ENCODE data around the gene STAG1. TPM values are rescaled to one million over a fixed set of nuclear protein-coding genes. Genes with fewer than 3 reads are reported as not detected.

The STAG1 gene
- polyA plus RNA-seq, 1 of the 3 experiments (the other 2 are of a cell fraction), result 5.5 TPM

DNA sequence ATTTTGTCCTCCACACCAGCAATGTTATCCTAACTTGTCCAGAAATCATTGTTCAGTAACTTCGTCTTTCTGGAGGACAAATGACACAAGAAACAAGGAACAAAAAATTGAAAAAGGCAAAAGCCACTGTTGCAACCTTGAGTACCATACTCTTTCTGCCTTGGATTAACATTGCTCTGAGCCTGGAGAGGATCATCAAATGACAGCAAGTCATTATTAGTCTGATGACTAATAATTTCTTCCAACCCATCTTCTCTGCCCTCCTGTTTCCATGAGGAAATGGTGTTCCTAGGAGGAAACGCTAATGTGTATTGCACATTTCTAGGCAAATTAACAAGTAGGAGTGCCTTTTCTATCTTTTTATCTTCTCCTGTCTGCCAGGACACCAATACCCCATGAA, 348.1 kb downstream of the STAG1 start:
- Histone ChIP-seq H4K20me1 (ENCODE audit: insufficient read depth) (no peaks in the 10 kb centered on the region), H3K27me3 (ENCODE audit: insufficient read depth) (no peaks in the 10 kb centered on the region), H3K9ac (no peak overlapping the region), H3F3A (replicated peaks; ENCODE audit: insufficient read depth) (peaks cover 7% of the 10 kb centered on the region), H3K36me3 (replicated peaks in 1 of 2; ENCODE audit: control insufficient read depth in 1 of 2, insufficient read depth in 2 of 2, low read length in 1 of 2) (peaks cover 0 to 22% of the 10 kb centered on the region in 2 experiments), H3K4me3 (ENCODE audit: low read depth in 2 of 2, low read length in 1 of 2) (no peak overlapping the region), H3K4me1 (ENCODE audit: control insufficient read depth in 1 of 2, insufficient read depth in 2 of 2, low read depth in 1 of 2, low read length in 1 of 2) (no peaks in the 10 kb centered on the region), H3K27ac (ENCODE audit: low read depth in 2 of 2, low read length in 1 of 2) (no peak overlapping the region; a peak in 1 of 4 replicates), H3K9me3 (no peaks in the 10 kb centered on the region), H3K9me2 (no peaks in the 10 kb centered on the region), H3K4me2 (no peak overlapping the region), H3K79me2 (ENCODE audit: insufficient read depth) (no peaks in the 10 kb centered on the region), H2AFZ (ENCODE audit: low read depth) (no peak overlapping the region)
- CTCF ChIA-PET, result interaction anchor here (6.1 kb wide), 1 partner anchor 12 kb away, joined by 33 read pairs; no protein-coding TSS in a partner anchor
- no peak for DNase-seq
- POLR2A ChIA-PET, result no interaction called here
- TF ChIP-seq, protein P1, sequence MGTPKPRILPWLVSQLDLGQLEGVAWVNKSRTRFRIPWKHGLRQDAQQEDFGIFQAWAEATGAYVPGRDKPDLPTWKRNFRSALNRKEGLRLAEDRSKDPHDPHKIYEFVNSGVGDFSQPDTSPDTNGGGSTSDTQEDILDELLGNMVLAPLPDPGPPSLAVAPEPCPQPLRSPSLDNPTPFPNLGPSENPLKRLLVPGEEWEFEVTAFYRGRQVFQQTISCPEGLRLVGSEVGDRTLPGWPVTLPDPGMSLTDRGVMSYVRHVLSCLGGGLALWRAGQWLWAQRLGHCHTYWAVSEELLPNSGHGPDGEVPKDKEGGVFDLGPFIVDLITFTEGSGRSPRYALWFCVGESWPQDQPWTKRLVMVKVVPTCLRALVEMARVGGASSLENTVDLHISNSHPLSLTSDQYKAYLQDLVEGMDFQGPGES (IDR thresholded peaks at IDR 0.05; ENCODE audit: low read depth, low read length), result no peak
- TF ChIP-seq, protein P2, sequence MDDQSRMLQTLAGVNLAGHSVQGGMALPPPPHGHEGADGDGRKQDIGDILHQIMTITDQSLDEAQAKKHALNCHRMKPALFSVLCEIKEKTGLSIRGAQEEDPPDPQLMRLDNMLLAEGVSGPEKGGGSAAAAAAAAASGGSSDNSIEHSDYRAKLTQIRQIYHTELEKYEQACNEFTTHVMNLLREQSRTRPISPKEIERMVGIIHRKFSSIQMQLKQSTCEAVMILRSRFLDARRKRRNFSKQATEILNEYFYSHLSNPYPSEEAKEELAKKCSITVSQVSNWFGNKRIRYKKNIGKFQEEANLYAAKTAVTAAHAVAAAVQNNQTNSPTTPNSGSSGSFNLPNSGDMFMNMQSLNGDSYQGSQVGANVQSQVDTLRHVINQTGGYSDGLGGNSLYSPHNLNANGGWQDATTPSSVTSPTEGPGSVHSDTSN (IDR thresholded peaks at IDR 0.05), result peak; percentile 58
- TF ChIP-seq RAD21 (IDR thresholded peaks at IDR 0.05; ENCODE audit: low read length), result no peak
- peak; percentile 76 for TF ChIP-seq TCF12 (IDR thresholded peaks at IDR 0.05)
- peak; percentile 12; the same call in 1 of the 2 replicates for TF ChIP-seq FOSL2 (IDR thresholded peaks at IDR 0.05; ENCODE audit: borderline replicate concordance, low read depth)
- 70% methylated on average over 2 of the region's 2 CpGs for WGBS (ENCODE audit: low lambda C conversion rate)

DNA sequence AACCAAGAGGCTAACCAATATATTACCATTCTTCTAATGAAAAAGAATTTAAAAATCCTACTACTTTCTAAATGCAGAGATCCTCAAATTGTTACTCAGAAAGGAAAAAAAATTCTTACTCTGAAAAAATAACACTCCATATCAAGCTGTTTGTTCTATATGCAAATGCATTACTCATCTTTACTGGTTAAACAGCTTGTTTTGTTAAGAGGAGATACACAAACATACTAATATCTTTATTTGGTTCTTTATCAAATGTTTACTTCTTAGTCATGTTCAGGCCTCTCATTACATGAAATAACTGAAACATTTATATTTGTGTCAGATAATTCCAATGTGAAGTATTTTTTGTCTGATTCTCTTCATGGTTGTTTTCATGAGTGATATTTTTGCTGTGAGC, 355.3 kb downstream of the STAG1 start:
- CTCF ChIA-PET, result interaction anchor here (1.0 to 2.4 kb wide), 2 partner anchors 355 to 375 kb away, joined by 3 to 18 read pairs; partner anchors contain the start of gene STAG1
- Histone ChIP-seq H3F3A (replicated peaks; ENCODE audit: insufficient read depth) (peaks cover 19% of the 10 kb centered on the region), H2AFZ (ENCODE audit: low read depth) (no peak overlapping the region), H3K9me3 (no peaks in the 10 kb centered on the region), H3K36me3 (replicated peaks in 1 of 2; ENCODE audit: control insufficient read depth in 1 of 2, insufficient read depth in 2 of 2, low read length in 1 of 2) (peaks cover 0 to 16% of the 10 kb centered on the region in 2 experiments), H3K9ac (no peak overlapping the region), H3K4me3 (ENCODE audit: low read depth in 2 of 2, low read length in 1 of 2) (no peak overlapping the region), H3K9me2 (no peaks in the 10 kb centered on the region), H3K79me2 (ENCODE audit: insufficient read depth) (no peaks in the 10 kb centered on the region), H3K27ac (ENCODE audit: low read depth in 2 of 2, low read length in 1 of 2) (no peak overlapping the region), H3K4me2 (no peak overlapping the region), H4K20me1 (ENCODE audit: insufficient read depth) (no peaks in the 10 kb centered on the region), H3K4me1 (ENCODE audit: control insufficient read depth in 1 of 2, insufficient read depth in 2 of 2, low read depth in 1 of 2, low read length in 1 of 2) (no peaks in the 10 kb centered on the region), H3K27me3 (ENCODE audit: insufficient read depth) (no peaks in the 10 kb centered on the region)
- DNase-seq, result no peak
- POLR2A ChIA-PET, result no interaction called here
- no peak for TF ChIP-seq TCF12 (IDR thresholded peaks at IDR 0.05)
- TF ChIP-seq MXI1 (IDR thresholded peaks at IDR 0.05; ENCODE audit: low read depth, low read length), result no peak
- TF ChIP-seq, protein P3, sequence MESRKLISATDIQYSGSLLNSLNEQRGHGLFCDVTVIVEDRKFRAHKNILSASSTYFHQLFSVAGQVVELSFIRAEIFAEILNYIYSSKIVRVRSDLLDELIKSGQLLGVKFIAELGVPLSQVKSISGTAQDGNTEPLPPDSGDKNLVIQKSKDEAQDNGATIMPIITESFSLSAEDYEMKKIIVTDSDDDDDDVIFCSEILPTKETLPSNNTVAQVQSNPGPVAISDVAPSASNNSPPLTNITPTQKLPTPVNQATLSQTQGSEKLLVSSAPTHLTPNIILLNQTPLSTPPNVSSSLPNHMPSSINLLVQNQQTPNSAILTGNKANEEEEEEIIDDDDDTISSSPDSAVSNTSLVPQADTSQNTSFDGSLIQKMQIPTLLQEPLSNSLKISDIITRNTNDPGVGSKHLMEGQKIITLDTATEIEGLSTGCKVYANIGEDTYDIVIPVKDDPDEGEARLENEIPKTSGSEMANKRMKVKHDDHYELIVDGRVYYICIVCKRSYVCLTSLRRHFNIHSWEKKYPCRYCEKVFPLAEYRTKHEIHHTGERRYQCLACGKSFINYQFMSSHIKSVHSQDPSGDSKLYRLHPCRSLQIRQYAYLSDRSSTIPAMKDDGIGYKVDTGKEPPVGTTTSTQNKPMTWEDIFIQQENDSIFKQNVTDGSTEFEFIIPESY (IDR thresholded peaks at IDR 0.05; ENCODE audit: borderline replicate concordance, low read depth), result no peak
- no peak for TF ChIP-seq NFIC (IDR thresholded peaks at IDR 0.05; ENCODE audit: borderline replicate concordance)
- no peak for TF ChIP-seq EP300 (IDR thresholded peaks at IDR 0.05; ENCODE audit: borderline replicate concordance in 1 of 2, low read depth in 1 of 2, low read length in 1 of 2)
- no peak for TF ChIP-seq EZH2phosphoT487 (IDR thresholded peaks at IDR 0.05; ENCODE audit: borderline replicate concordance, low read depth)
- no peak for TF ChIP-seq SIN3A (IDR thresholded peaks at IDR 0.05; ENCODE audit: borderline replicate concordance, low read depth, low read length)
- TF ChIP-seq RFX5 (IDR thresholded peaks at IDR 0.05; ENCODE audit: low read length), result no peak
- no peak for TF ChIP-seq NRF1 (IDR thresholded peaks at IDR 0.05; ENCODE audit: low read depth, low read length)
- TF ChIP-seq, protein P2 (IDR thresholded peaks at IDR 0.05), result no peak
- TF ChIP-seq, protein P4, sequence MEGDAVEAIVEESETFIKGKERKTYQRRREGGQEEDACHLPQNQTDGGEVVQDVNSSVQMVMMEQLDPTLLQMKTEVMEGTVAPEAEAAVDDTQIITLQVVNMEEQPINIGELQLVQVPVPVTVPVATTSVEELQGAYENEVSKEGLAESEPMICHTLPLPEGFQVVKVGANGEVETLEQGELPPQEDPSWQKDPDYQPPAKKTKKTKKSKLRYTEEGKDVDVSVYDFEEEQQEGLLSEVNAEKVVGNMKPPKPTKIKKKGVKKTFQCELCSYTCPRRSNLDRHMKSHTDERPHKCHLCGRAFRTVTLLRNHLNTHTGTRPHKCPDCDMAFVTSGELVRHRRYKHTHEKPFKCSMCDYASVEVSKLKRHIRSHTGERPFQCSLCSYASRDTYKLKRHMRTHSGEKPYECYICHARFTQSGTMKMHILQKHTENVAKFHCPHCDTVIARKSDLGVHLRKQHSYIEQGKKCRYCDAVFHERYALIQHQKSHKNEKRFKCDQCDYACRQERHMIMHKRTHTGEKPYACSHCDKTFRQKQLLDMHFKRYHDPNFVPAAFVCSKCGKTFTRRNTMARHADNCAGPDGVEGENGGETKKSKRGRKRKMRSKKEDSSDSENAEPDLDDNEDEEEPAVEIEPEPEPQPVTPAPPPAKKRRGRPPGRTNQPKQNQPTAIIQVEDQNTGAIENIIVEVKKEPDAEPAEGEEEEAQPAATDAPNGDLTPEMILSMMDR (IDR thresholded peaks at IDR 0.05), result no peak
- TF ChIP-seq CHD2 (IDR thresholded peaks at IDR 0.05; ENCODE audit: low read length, partially characterized antibody), result no peak
- TF ChIP-seq SMC3 (IDR thresholded peaks at IDR 0.05; ENCODE audit: low read depth, low read length), result no peak
